ENCODE data around the gene CIITA.

CIITA gene

GRCh38 chr16:10981697-10982216 lies 104.8 kb downstream of the CIITA start:
- no peak for DNase-seq (ENCODE audit: low read depth)

DNA sequence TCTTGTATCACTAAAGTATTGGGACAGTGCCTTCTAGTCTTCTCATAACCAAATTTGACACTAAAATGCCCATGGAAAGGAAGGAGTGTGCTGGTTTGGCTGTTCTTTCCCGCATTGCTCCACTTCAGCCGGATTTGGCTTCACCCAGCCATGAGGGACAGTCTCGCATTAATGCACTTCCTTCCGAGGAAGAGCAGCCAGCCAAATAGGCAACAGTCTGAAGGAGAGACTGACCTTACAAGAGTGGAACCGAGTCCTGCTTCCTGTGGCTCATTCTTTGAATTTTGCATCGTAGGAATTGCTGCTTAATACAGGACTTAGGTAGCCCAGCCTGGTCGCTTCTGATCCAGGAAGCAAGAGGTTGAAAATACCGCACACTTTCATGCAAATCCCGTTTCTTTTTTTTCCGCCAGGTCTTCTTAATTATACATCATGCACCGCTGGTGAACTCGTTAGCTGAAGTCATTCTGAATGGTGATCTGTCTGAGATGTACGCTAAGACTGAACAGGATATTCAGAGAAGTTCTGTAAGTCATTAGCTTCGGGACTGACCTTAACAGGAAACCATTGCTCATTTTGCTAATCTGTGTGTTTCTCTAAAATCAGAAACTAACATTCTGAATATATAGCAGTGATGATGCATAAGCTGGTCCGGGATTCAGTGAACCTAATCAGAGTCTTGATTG lies 105.6 kb downstream of the CIITA start:
- DNase-seq (ENCODE audit: low read depth), result no peak

DNA sequence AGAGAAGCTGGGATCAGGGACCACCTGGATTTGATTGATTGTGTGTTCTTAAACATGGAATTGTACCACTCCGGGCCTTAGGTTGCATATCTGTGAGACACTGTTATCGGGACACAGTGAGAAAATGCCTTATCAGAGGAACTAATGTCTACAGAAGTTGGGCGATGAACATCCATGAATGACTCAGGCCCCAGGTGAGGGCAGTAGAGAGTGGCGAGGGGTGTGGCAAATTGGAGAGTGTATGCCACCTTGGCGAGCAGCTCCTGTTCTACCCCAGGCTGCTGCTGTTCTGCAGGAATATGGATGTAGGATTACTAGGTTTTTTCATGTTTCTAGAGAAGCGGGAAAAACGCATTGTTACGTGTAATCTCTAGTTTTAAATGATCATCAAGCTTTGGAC lies 106.2 kb downstream of the CIITA start:
- no peak for DNase-seq (ENCODE audit: low read depth)

DNA sequence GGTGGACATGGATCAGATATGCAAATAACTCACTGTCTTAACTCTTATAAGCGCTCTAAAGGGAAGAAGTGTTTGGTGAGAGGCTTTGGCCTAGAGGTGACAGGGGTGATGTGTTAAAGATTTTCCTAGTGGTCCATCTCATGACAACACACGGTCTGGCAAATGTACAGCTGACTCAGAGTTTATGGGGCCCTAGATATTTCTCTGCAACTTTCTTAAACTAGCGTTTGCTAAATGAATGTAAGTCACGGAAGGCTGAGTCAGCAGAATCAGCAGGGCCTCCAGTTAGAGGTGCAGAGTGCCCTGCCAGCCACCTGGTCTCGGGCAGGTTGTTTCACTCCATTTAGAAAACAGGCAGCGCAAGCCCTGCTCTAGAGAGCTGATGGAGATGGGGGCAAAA lies 107.5 kb downstream of the CIITA start:
- no peak for DNase-seq (ENCODE audit: low read depth)

Data from activated T-helper 1 cell treated with Interleukin-2 at 50 U/mL for 16 hours (primary cell).